ENCODE measurements around the gene FNDC3A. TPM values are rescaled to one million over a fixed set of nuclear protein-coding genes. Genes with fewer than 3 reads are reported as not detected.

Gene FNDC3A
- total and polyA plus RNA-seq, 3 experiments from 2014 or later: 8.8 to 22.7 (median 21.8) TPM

- H3K9me3 ChIP-seq (ENCODE audit: low read length): no peaks in the 10 kb centered on the region
- Mint-ChIP-seq H3K27ac (no peak overlapping the region), H3K9me3 (no peaks in the 10 kb centered on the region), H3K27me3 (peaks cover 0 to 4% of the 10 kb centered on the region in 2 donors), H3K4me1 (peaks cover 0 to 4% (median 0%) of the 10 kb centered on the region in 3 donors), H3K4me3 (no peak overlapping the region), H3K36me3 (peaks cover 0 to 3% (median 0%) of the 10 kb centered on the region in 3 donors)
- no peaks in the 10 kb centered on the region for H3K27me3 ChIP-seq (ENCODE audit: insufficient read depth, low read length, poor library complexity, severe bottlenecking)
- no peak for DNase-seq
- ChIA-PET POLR2A (no interaction called here), CTCF (no interaction called here)
- no peak overlapping the region for H3K27ac ChIP-seq (ENCODE audit: low read depth, low read length)
- no peaks in the 10 kb centered on the region for H3K4me1 ChIP-seq (ENCODE audit: insufficient read depth, low read length)
- H3K36me3 ChIP-seq (ENCODE audit: insufficient read depth, low read length): no peaks in the 10 kb centered on the region
- no peak overlapping the region for H3K4me3 ChIP-seq (ENCODE audit: low read length)
Measured at GRCh38 chr13:49235856-49236431, 260.2 kb downstream of the FNDC3A start.

DNA sequence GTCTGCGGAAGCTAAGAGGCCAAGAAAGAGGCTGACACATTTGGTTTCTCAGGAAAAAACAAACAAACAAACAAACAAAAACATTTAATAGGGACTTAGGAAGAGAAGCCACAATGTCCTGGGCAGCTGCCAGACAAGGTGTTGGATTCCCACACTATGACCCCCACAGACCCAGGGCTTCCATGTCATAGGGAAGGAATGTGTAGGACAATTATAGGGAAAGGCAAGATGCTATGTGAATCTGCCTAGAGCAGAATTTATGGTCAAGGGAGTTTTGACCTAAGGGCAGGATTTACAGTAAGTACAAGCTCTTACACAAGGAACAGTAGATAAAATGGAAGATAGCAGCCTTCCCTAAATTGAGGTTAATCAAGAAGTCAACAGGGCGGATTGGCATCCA is 262.9 kb downstream of the FNDC3A start:
- Mint-ChIP-seq H3K36me3 (peaks cover 0 to 3% (median 0%) of the 10 kb centered on the region in 3 donors), H3K27ac (peak overlapping the region in 1 of 8 donors; percentile 4), H3K27me3 (peaks cover 0 to 8% of the 10 kb centered on the region in 2 donors), H3K9me3 (no peaks in the 10 kb centered on the region), H3K4me3 (no peak overlapping the region), H3K4me1 (peaks cover 0 to 4% (median 0%) of the 10 kb centered on the region in 3 donors)
- CTCF ChIA-PET: interaction anchor here (0.9 to 3.0 kb wide), 2 partner anchors 9 to 42 kb away, joined by 3 to 10 read pairs; partner anchors contain the start of gene CDADC1
- no peak overlapping the region for H3K4me3 ChIP-seq (ENCODE audit: low read length)
- H3K27ac ChIP-seq (ENCODE audit: low read depth, low read length): no peak overlapping the region
- H3K4me1 ChIP-seq (ENCODE audit: insufficient read depth, low read length): no peaks in the 10 kb centered on the region
- H3K36me3 ChIP-seq (ENCODE audit: insufficient read depth, low read length): no peaks in the 10 kb centered on the region
- DNase-seq: no peak
- no peaks in the 10 kb centered on the region for H3K9me3 ChIP-seq (ENCODE audit: low read length)
- POLR2A ChIA-PET: no interaction called here
- H3K27me3 ChIP-seq (ENCODE audit: insufficient read depth, low read length, poor library complexity, severe bottlenecking): no peaks in the 10 kb centered on the region

- Mint-ChIP-seq H3K27me3 (peaks cover 2 to 9% of the 10 kb centered on the region in 2 donors), H3K36me3 (peaks cover 0 to 3% (median 0%) of the 10 kb centered on the region in 3 donors), H3K9me3 (no peaks in the 10 kb centered on the region), H3K4me1 (peaks cover 0 to 4% (median 0%) of the 10 kb centered on the region in 3 donors), H3K4me3 (no peak overlapping the region), H3K27ac (peak overlapping the region in 1 of 8 donors; percentile 14)
- H3K27me3 ChIP-seq (ENCODE audit: insufficient read depth, low read length, poor library complexity, severe bottlenecking): no peaks in the 10 kb centered on the region
- H3K36me3 ChIP-seq (ENCODE audit: insufficient read depth, low read length): no peaks in the 10 kb centered on the region
- DNase-seq: peak in 3 of 5 donors; percentile 11 to 55 (median 24)
- H3K4me1 ChIP-seq (ENCODE audit: insufficient read depth, low read length): no peaks in the 10 kb centered on the region
- no peaks in the 10 kb centered on the region for H3K9me3 ChIP-seq (ENCODE audit: low read length)
- no peak overlapping the region for H3K4me3 ChIP-seq (ENCODE audit: low read length)
- POLR2A ChIA-PET: no interaction called here
- no peak overlapping the region for H3K27ac ChIP-seq (ENCODE audit: low read depth, low read length)
- CTCF ChIA-PET: interaction anchor here (0.7 to 2.3 kb wide), 10 partner anchors 8 to 43 kb away, joined by 3 to 18 read pairs (median 4); partner anchors contain the start of gene CDADC1
Measured at GRCh38 chr13:49240017-49240416, 264.3 kb downstream of the FNDC3A start.

GRCh38 chr13:49241296-49241695 is 265.6 kb downstream of the FNDC3A start:
- Histone ChIP-seq H3K9me3 (ENCODE audit: low read length) (no peaks in the 10 kb centered on the region), H3K27ac (ENCODE audit: low read depth, low read length) (no peak overlapping the region), H3K4me1 (ENCODE audit: insufficient read depth, low read length) (no peaks in the 10 kb centered on the region), H3K27me3 (ENCODE audit: insufficient read depth, low read length, poor library complexity, severe bottlenecking) (no peaks in the 10 kb centered on the region), H3K4me3 (ENCODE audit: low read length) (no peak overlapping the region), H3K36me3 (ENCODE audit: insufficient read depth, low read length) (no peaks in the 10 kb centered on the region)
- POLR2A ChIA-PET: no interaction called here
- peaks cover 0 to 4% (median 0%) of the 10 kb centered on the region in 3 donors for H3K4me1 Mint-ChIP-seq
- H3K36me3 Mint-ChIP-seq: no peaks in the 10 kb centered on the region
- peaks cover 2 to 9% of the 10 kb centered on the region in 2 donors for H3K27me3 Mint-ChIP-seq
- CTCF ChIA-PET: interaction anchor here (1.0 to 2.3 kb wide), 2 partner anchors 10 to 39 kb away, joined by 3 to 18 read pairs; no protein-coding TSS in a partner anchor
- H3K4me3 Mint-ChIP-seq: no peak overlapping the region
- DNase-seq: no peak
- no peak overlapping the region for H3K27ac Mint-ChIP-seq
- no peaks in the 10 kb centered on the region for H3K9me3 Mint-ChIP-seq

DNA sequence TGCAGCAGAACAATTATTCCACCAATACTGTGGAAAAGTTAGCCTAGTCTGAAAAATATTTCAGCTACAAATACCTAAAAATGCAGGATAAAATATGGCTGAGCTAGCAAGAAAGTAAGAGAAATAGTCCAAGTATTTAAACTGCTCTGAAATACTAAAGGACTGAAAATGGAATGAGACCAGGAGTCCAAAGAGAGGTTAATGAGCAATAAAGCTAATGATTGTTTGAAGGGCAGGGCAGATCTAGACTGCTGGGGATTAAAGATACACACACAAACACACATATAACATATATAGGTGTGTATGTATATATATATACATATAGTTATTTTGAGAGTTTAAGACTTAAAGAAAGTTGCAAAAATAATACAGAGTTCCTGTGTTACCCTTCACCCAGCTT is 269.4 kb downstream of the FNDC3A start:
- ChIA-PET CTCF (no interaction called here), POLR2A (no interaction called here)
- H3K4me3 ChIP-seq (ENCODE audit: low read length): no peak overlapping the region
- Mint-ChIP-seq H3K9me3 (no peaks in the 10 kb centered on the region), H3K4me1 (peaks cover 27 to 34% (median 33%) of the 10 kb centered on the region in 3 donors), H3K4me3 (peak overlapping the region in 1 of 7 donors; percentile 95), H3K36me3 (peaks cover 0 to 20% (median under 1%) of the 10 kb centered on the region in 3 donors), H3K27me3 (peaks cover 4 to 5% of the 10 kb centered on the region in 2 donors), H3K27ac (peak overlapping the region in 2 of 8 donors; percentile 19 to 42)
- H3K27ac ChIP-seq (ENCODE audit: low read depth, low read length): no peak overlapping the region
- no peaks in the 10 kb centered on the region for H3K36me3 ChIP-seq (ENCODE audit: insufficient read depth, low read length)
- H3K4me1 ChIP-seq (ENCODE audit: insufficient read depth, low read length): peaks cover 19% of the 10 kb centered on the region
- no peaks in the 10 kb centered on the region for H3K27me3 ChIP-seq (ENCODE audit: insufficient read depth, low read length, poor library complexity, severe bottlenecking)
- no peaks in the 10 kb centered on the region for H3K9me3 ChIP-seq (ENCODE audit: low read length)
- DNase-seq: no peak

DNA sequence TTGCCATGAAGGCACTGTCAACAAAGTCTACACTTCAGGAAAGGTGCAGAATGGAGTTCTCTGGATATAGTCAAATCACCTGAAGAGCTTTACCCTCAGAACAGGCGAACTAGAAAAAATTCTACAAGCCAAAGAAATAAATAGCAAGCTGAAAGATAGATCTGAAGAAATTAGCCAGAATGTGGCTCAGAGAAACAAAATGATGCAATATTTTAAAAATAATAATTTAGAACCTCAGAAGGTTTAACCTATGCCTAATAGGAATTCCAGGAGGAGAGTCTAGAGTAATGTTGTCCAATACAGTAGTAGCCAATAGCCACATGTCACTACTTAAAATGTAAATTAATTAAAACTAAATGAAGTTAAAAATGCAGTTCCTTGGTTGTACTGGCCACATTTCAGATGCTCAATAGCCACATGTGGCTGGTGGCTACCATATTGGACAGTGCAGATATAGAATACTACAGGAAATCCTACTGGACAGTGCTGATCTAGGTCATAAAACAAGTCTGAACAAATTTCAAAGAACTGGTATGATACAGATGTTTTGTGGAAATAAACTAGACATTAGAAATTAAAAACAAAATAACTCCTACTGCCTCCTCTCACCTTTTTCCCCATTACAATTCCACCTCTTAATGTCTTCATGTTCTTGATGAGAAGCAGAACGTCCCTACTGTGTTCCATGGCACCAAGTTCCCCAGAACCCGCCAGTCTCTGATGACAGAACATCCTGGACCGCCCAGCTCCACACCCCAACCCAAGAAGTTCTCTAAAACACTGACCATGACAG is 271.3 kb downstream of the FNDC3A start:
- Histone ChIP-seq H3K36me3 (ENCODE audit: insufficient read depth, low read length) (no peaks in the 10 kb centered on the region), H3K27me3 (ENCODE audit: insufficient read depth, low read length, poor library complexity, severe bottlenecking) (no peaks in the 10 kb centered on the region), H3K4me1 (ENCODE audit: insufficient read depth, low read length) (peaks cover 24% of the 10 kb centered on the region), H3K27ac (ENCODE audit: low read depth, low read length) (peak overlapping the region; percentile 84), H3K4me3 (ENCODE audit: low read length) (peak overlapping the region; percentile 76), H3K9me3 (ENCODE audit: low read length) (no peaks in the 10 kb centered on the region)
- DNase-seq: no peak
- H3K4me1 Mint-ChIP-seq: peaks cover 34 to 52% (median 51%) of the 10 kb centered on the region in 3 donors
- peak overlapping the region; percentile 95 to 100 (median 99) for H3K4me3 Mint-ChIP-seq
- H3K36me3 Mint-ChIP-seq: peaks cover 0 to 29% (median 6%) of the 10 kb centered on the region in 3 donors
- H3K27me3 Mint-ChIP-seq: peaks cover 4 to 5% of the 10 kb centered on the region in 2 donors
- no peaks in the 10 kb centered on the region for H3K9me3 Mint-ChIP-seq
- ChIA-PET POLR2A (interaction anchor here (1.5 to 2.3 kb wide), 2 partner anchors 11 to 33 kb away, joined by 3 to 9 read pairs; no protein-coding TSS in a partner anchor), CTCF (interaction anchor here (1.0 to 2.1 kb wide), 3 partner anchors 9 to 33 kb away, joined by 3 to 12 read pairs (median 9); no protein-coding TSS in a partner anchor)
- H3K27ac Mint-ChIP-seq: peak overlapping the region; percentile 89 to 99 (median 98)

DNA sequence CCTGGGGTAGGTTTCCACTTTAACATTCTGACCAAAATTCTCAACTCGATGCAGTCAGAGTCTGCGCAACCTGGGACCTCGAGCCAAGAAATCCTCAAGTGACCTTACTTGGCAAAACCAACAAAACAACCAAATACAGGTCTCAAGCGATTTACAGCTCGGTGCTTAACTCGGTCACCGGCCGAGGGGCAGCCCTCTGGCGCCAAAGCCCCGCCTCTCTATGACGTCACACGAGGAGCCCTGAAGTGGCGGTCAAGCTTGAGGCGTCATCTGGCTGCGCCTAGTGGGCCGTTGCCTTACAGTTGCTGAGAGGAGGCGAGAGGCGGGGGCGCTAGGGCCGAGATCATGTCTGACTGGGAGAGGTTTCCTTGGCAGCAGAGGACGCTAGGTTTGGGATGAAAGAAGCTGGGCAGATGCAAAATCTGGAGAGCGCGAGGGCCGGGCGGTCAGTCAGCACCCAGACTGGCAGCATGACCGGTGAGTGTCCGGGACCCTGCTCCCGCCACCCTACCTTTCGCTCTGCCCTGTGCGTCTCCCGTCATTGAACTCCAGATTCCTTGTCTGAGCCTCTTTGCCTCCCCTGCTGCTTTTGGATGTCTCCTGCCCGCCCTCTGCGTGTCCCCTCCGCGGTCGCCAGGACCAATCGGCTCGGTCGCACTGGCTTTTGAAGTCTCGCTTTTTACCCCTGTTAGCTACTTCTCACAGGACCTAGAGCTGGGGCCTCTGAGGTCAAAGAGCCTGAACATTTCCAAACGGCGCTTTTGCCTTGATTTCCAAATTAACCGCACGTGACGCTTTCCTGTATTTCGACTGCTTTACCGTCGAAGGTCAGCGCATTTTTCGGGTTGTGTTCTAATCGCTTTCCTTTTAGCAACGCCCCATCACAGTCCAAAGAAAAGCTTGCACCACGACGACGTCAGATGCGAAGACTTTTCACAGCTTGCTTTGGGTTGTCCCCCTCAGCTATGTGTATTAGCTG is 272.2 kb downstream of the FNDC3A start, which contains the start of gene CDADC1:
Gene CDADC1 (plus strand): TSS at position 283 of the 979 bp plus-strand sequence. CDS start 113 bp downstream, at position 396.
- H3K9me3 Mint-ChIP-seq: no peaks in the 10 kb centered on the region
- peak within 1 kb of the TSS; percentile 84 for H3K27ac ChIP-seq (ENCODE audit: low read depth, low read length)
- ChIA-PET CTCF (interaction anchor here (0.8 to 2.3 kb wide), 5 partner anchors 8 to 34 kb away, joined by 3 to 12 read pairs (median 7); no protein-coding TSS in a partner anchor), POLR2A (interaction anchor here (0.8 to 2.3 kb wide), 3 partner anchors 10 to 39 kb away, joined by 3 to 9 read pairs (median 3); no protein-coding TSS in a partner anchor)
- no peaks in the 10 kb centered on the region for H3K36me3 ChIP-seq (ENCODE audit: insufficient read depth, low read length)
- H3K4me3 Mint-ChIP-seq: peak within 1 kb of the TSS; percentile 95 to 100 (median 99)
- H3K27me3 ChIP-seq (ENCODE audit: insufficient read depth, low read length, poor library complexity, severe bottlenecking): no peaks in the 10 kb centered on the region
- H3K9me3 ChIP-seq (ENCODE audit: low read length): no peaks in the 10 kb centered on the region
- peaks cover 4 to 5% of the 10 kb centered on the region in 2 donors for H3K27me3 Mint-ChIP-seq
- DNase-seq: peak; percentile 72 to 91 (median 84)
- peak within 1 kb of the TSS; percentile 76 for H3K4me3 ChIP-seq (ENCODE audit: low read length)
- peak within 1 kb of the TSS; percentile 89 to 99 (median 98) for H3K27ac Mint-ChIP-seq
- H3K4me1 ChIP-seq (ENCODE audit: insufficient read depth, low read length): peaks cover 30% of the 10 kb centered on the region
- peaks cover 37 to 58% (median 57%) of the 10 kb centered on the region in 3 donors for H3K4me1 Mint-ChIP-seq
- H3K36me3 Mint-ChIP-seq: peaks cover 0 to 31% (median 8%) of the 10 kb centered on the region in 3 donors

Data from CD8-positive, alpha-beta memory T cell (primary cell).